ENCODE results near the gene B3GALT6. TPM values are rescaled to one million over a fixed set of nuclear protein-coding genes. Genes with fewer than 3 reads are reported as not detected.

Gene B3GALT6
- total and polyA plus RNA-seq, 11 donors = 6.7 to 21.4 (median 11.2) TPM

GRCh38 chr1:1283821-1284220 is 51.8 kb downstream of the B3GALT6 start:
- Histone ChIP-seq H3K4me1 (peaks cover 0 to 12% (median 0%) of the 10 kb centered on the region in 12 donors), H3K9me3 (no peaks in the 10 kb centered on the region), H3K4me3 (no peak overlapping the region), H3K36me3 (no peaks in the 10 kb centered on the region), H3K27me3 (peaks cover 0 to 23% (median 5%) of the 10 kb centered on the region in 9 donors), H3K27ac (no peak overlapping the region)
- DNase-seq (peak in 2 of 5 donors; percentile 21 to 51), ATAC-seq (no peak)
- WGBS, 4 donors = 11 to 34% (median 14%) methylated on average over 1 to 8 of the region's 9 CpGs
- TF ChIP-seq POLR2A (IDR thresholded peaks at IDR 0.05) (no peak), CTCF (IDR thresholded peaks at IDR 0.05) (no peak)
- intact Hi-C loops (cut with DNase I) = no loop called here

Other genes with a start within 250 kb of the B3GALT6 start
- 10 to 100 TPM; 26.8 to 98.1 (median 42.0) TPM for gene HES4, start 232.1 kb upstream of the B3GALT6 start, total RNA-seq
- 10 to 100 TPM; 25.7 to 29.2 TPM for gene HES4, start 232.1 kb upstream of the B3GALT6 start, polyA plus RNA-seq
- 100 to 1,000 TPM in 1 of 9 donors, 10 to 100 TPM in 8; 17.0 to 189 (median 32.8) TPM for gene ISG15, start 218.7 kb upstream of the B3GALT6 start, total RNA-seq
- 10 to 100 TPM; 34.4 to 76.5 TPM for gene ISG15, start 218.7 kb upstream of the B3GALT6 start, polyA plus RNA-seq
- gene AGRN, start 212.1 kb upstream of the B3GALT6 start, total RNA-seq = 10 to 100 TPM in 8 of 9 donors, 1 to 10 TPM in 1; 9.7 to 45.7 (median 22.7) TPM
- 10 to 100 TPM; 11.8 to 14.1 TPM for gene AGRN, start 212.1 kb upstream of the B3GALT6 start, polyA plus RNA-seq
- not detected for gene RNF223, start 157.9 kb upstream of the B3GALT6 start, total RNA-seq
- not detected for gene RNF223, start 157.9 kb upstream of the B3GALT6 start, polyA plus RNA-seq
- gene C1orf159, start 116.1 kb upstream of the B3GALT6 start, total RNA-seq = 1 to 10 TPM; 3.7 to 6.6 (median 4.2) TPM
- gene C1orf159, start 116.1 kb upstream of the B3GALT6 start, polyA plus RNA-seq = 1 to 10 TPM; 7.1 to 7.2 TPM
- gene TTLL10, start 58.4 kb upstream of the B3GALT6 start, total RNA-seq = under 1 TPM in 5 of 9 donors, not detected in 4; 0.14 to 0.53 (median 0.27) TPM
- under 1 TPM; 0.03 to 0.19 TPM for gene TTLL10, start 58.4 kb upstream of the B3GALT6 start, polyA plus RNA-seq
- under 1 TPM in 2 of 9 donors, not detected in 7; 0.77 to 0.93 TPM for gene TNFRSF18, start 25.6 kb upstream of the B3GALT6 start, total RNA-seq
- under 1 TPM in 1 of 2 donors, not detected in 1; 0.24 TPM for gene TNFRSF18, start 25.6 kb upstream of the B3GALT6 start, polyA plus RNA-seq
- 10 to 100 TPM in 1 of 9 donors, 1 to 10 TPM in 8; 1.1 to 23.8 (median 2.7) TPM for gene TNFRSF4, start 18.1 kb upstream of the B3GALT6 start, total RNA-seq
- gene TNFRSF4, start 18.1 kb upstream of the B3GALT6 start, polyA plus RNA-seq = 1 to 10 TPM; 3.2 to 4.0 TPM
- 100 to 1,000 TPM; 102 to 167 (median 120) TPM for gene SDF4, start 236 bp upstream of the B3GALT6 start, total RNA-seq
- gene SDF4, start 236 bp upstream of the B3GALT6 start, polyA plus RNA-seq = 100 to 1,000 TPM; 102 to 212 TPM
- gene C1QTNF12, start 14.5 kb downstream of the B3GALT6 start, total RNA-seq = 1 to 10 TPM in 2 of 9 donors, under 1 TPM in 5, not detected in 2; 0.72 to 3.5 (median 0.85) TPM
- gene C1QTNF12, start 14.5 kb downstream of the B3GALT6 start, polyA plus RNA-seq = under 1 TPM; 0.84 to 0.93 TPM
- gene UBE2J2, start 41.6 kb downstream of the B3GALT6 start, total RNA-seq = 10 to 100 TPM; 23.3 to 43.9 (median 33.2) TPM
- gene UBE2J2, start 41.6 kb downstream of the B3GALT6 start, polyA plus RNA-seq = 10 to 100 TPM; 38.7 to 53.6 TPM
- 10 to 100 TPM in 1 of 9 donors, 1 to 10 TPM in 5, under 1 TPM in 3; 0.81 to 12.2 (median 3.7) TPM for gene SCNN1D, start 48.2 kb downstream of the B3GALT6 start, total RNA-seq
- gene SCNN1D, start 48.2 kb downstream of the B3GALT6 start, polyA plus RNA-seq = 1 to 10 TPM in 1 of 2 donors, under 1 TPM in 1; 0.47 to 6.2 TPM
- gene ACAP3, start 75.7 kb downstream of the B3GALT6 start, total RNA-seq = 10 to 100 TPM; 28.7 to 56.3 (median 34.1) TPM
- 10 to 100 TPM; 20.1 to 59.5 TPM for gene ACAP3, start 75.7 kb downstream of the B3GALT6 start, polyA plus RNA-seq
- gene PUSL1, start 76.4 kb downstream of the B3GALT6 start, total RNA-seq = 10 to 100 TPM in 4 of 9 donors, 1 to 10 TPM in 5; 6.8 to 17.7 (median 9.7) TPM
- 10 to 100 TPM; 16.0 to 16.2 TPM for gene PUSL1, start 76.4 kb downstream of the B3GALT6 start, polyA plus RNA-seq
- 10 to 100 TPM; 46.8 to 91.3 (median 67.6) TPM for gene INTS11, start 92.4 kb downstream of the B3GALT6 start, total RNA-seq
- 100 to 1,000 TPM in 1 of 2 donors, 10 to 100 TPM in 1; 81.7 to 117 TPM for gene INTS11, start 92.4 kb downstream of the B3GALT6 start, polyA plus RNA-seq
- gene CPTP, start 92.6 kb downstream of the B3GALT6 start, total RNA-seq = 100 to 1,000 TPM in 2 of 9 donors, 10 to 100 TPM in 7; 50.7 to 220 (median 72.4) TPM
- gene CPTP, start 92.6 kb downstream of the B3GALT6 start, polyA plus RNA-seq = 100 to 1,000 TPM in 1 of 2 donors, 10 to 100 TPM in 1; 57.6 to 226 TPM
- gene TAS1R3, start 99.0 kb downstream of the B3GALT6 start, total RNA-seq = under 1 TPM; 0.21 to 0.80 (median 0.38) TPM
- 1 to 10 TPM in 1 of 2 donors, under 1 TPM in 1; 0.24 to 1.3 TPM for gene TAS1R3, start 99.0 kb downstream of the B3GALT6 start, polyA plus RNA-seq
- gene DVL1, start 117.2 kb downstream of the B3GALT6 start, total RNA-seq = 100 to 1,000 TPM in 3 of 9 donors, 10 to 100 TPM in 6; 75.3 to 177 (median 85.3) TPM
- 100 to 1,000 TPM; 110 to 129 TPM for gene DVL1, start 117.2 kb downstream of the B3GALT6 start, polyA plus RNA-seq
- gene MXRA8, start 126.3 kb downstream of the B3GALT6 start, total RNA-seq = 10 to 100 TPM; 10.5 to 49.3 (median 20.0) TPM
- gene MXRA8, start 126.3 kb downstream of the B3GALT6 start, polyA plus RNA-seq = 10 to 100 TPM; 17.7 to 19.5 TPM
- gene AURKAIP1, start 143.0 kb downstream of the B3GALT6 start, total RNA-seq = 100 to 1,000 TPM; 157 to 273 (median 188) TPM
- 100 to 1,000 TPM; 268 to 465 TPM for gene AURKAIP1, start 143.0 kb downstream of the B3GALT6 start, polyA plus RNA-seq
- gene CCNL2, start 167.1 kb downstream of the B3GALT6 start, total RNA-seq = 10 to 100 TPM; 35.4 to 66.5 (median 50.7) TPM
- 10 to 100 TPM; 42.3 to 87.8 TPM for gene CCNL2, start 167.1 kb downstream of the B3GALT6 start, polyA plus RNA-seq
- gene MRPL20, start 175.1 kb downstream of the B3GALT6 start, total RNA-seq = 100 to 1,000 TPM; 112 to 208 (median 128) TPM
- gene MRPL20, start 175.1 kb downstream of the B3GALT6 start, polyA plus RNA-seq = 100 to 1,000 TPM; 147 to 238 TPM
- 1 to 10 TPM in 8 of 9 donors, under 1 TPM in 1; 0.58 to 4.0 (median 1.3) TPM for gene ANKRD65, start 189.0 kb downstream of the B3GALT6 start, total RNA-seq
- gene ANKRD65, start 189.0 kb downstream of the B3GALT6 start, polyA plus RNA-seq = 1 to 10 TPM in 1 of 2 donors, under 1 TPM in 1; 0.86 to 1.5 TPM
- gene VWA1, start 203.5 kb downstream of the B3GALT6 start, total RNA-seq = 10 to 100 TPM; 11.0 to 49.5 (median 18.8) TPM
- gene VWA1, start 203.5 kb downstream of the B3GALT6 start, polyA plus RNA-seq = 10 to 100 TPM in 1 of 2 donors, 1 to 10 TPM in 1; 7.0 to 13.2 TPM
- gene ATAD3C, start 217.5 kb downstream of the B3GALT6 start, total RNA-seq = 1 to 10 TPM in 3 of 9 donors, under 1 TPM in 4, not detected in 2; 0.12 to 3.4 (median 0.60) TPM
- under 1 TPM; 0.49 to 0.53 TPM for gene ATAD3C, start 217.5 kb downstream of the B3GALT6 start, polyA plus RNA-seq
- 10 to 100 TPM in 2 of 9 donors, 1 to 10 TPM in 7; 2.2 to 12.1 (median 5.8) TPM for gene ATAD3B, start 239.5 kb downstream of the B3GALT6 start, total RNA-seq
- 10 to 100 TPM; 11.0 to 15.6 TPM for gene ATAD3B, start 239.5 kb downstream of the B3GALT6 start, polyA plus RNA-seq